Karpas-422 (cell line): Measurements from ENCODE around the gene ZNF319. TPM values are rescaled to one million over a fixed set of nuclear protein-coding genes. Genes with fewer than 3 reads are reported as not detected.

Experiments
- DNase-seq: peaks from one replicate; pipeline ENCODE4 v3.0.0-alpha.2; 2015
- H2AFZ ChIP-seq: fragments of 200-600 bp; sonication (generic); 2 replicates; pipeline ENCODE4 v1.6.1; 2014; ENCODE audit warnings: antibody characterized with exemption, low read length, mixed read lengths
- H3K27ac ChIP-seq: fragments of 200-600 bp; sonication (generic); 2 replicates; pipeline ENCODE4 v1.5.1; 2014; ENCODE audit warnings: mild to moderate bottlenecking, low read length, moderate library complexity
- H3K27me3 ChIP-seq: fragments of 200-600 bp; sonication (generic); 2 replicates; pipeline ENCODE4 v1.6.1; 2014; ENCODE audit warnings: low read length, mixed read lengths
- H3K36me3 ChIP-seq: fragments of 200-600 bp; sonication (generic); 2 replicates; pipeline ENCODE4 v1.6.1; 2014; ENCODE audit warnings: low read length, mixed read lengths; ENCODE audit not compliant: insufficient read depth
- H3K4me1 ChIP-seq: fragments of 200-600 bp; sonication (generic); 2 replicates; pipeline ENCODE4 v1.6.1; 2014; ENCODE audit warnings: mild to moderate bottlenecking, low read length, mixed read lengths
- H3K4me2 ChIP-seq: fragments of 200-600 bp; sonication (generic); 2 replicates; pipeline ENCODE4 v1.6.1; 2014; ENCODE audit warnings: low read length, low read depth, mild to moderate bottlenecking; ENCODE audit not compliant: poor library complexity, severe bottlenecking
- H3K4me3 ChIP-seq: fragments of 200-600 bp; sonication (generic); 2 replicates; pipeline ENCODE4 v1.5.1; 2014; ENCODE audit warnings: mild to moderate bottlenecking, antibody characterized with exemption, low read length, mixed read lengths
- H3K79me2 ChIP-seq: fragments of 200-600 bp; sonication (generic); 2 replicates; pipeline ENCODE4 v1.6.1; 2014; ENCODE audit warnings: mild to moderate bottlenecking, low read length, mixed read lengths
- H3K9ac ChIP-seq: fragments of 200-600 bp; sonication (generic); 2 replicates; pipeline ENCODE4 v1.6.0; 2014; ENCODE audit warnings: low read length
- H3K9me2 ChIP-seq: fragments of 200-600 bp; sonication (generic), shearing (Covaris generic); replicated peaks from 2 replicates; pipeline ENCODE4 v1.6.0; 2014; ENCODE audit warnings: mild to moderate bottlenecking, low read length, moderate library complexity; ENCODE audit not compliant: insufficient read depth
- H3K9me3 ChIP-seq: fragments of 300-700, 200-600 bp; sonication (generic); 2 replicates; pipeline ENCODE4 v1.6.1; 2014; ENCODE audit warnings: low read length, mixed read lengths
- H4K20me1 ChIP-seq: fragments of 200-600 bp; sonication (generic); 2 replicates; pipeline ENCODE4 v1.6.1; 2014; ENCODE audit warnings: mild to moderate bottlenecking, antibody characterized with exemption, low read length, low read depth; ENCODE audit not compliant: insufficient read depth
- total RNA-seq: library from RNA; depleted of rRNA; stranded (reverse); fragments of >200 nt; shearing (Covaris generic); gene quantifications from 2 replicates; pipeline ENCODE4 v1.2.3, GENCODE V29; 2014; ENCODE audit warnings: low replicate concordance; rRNA removed

Gene ZNF319
- total RNA-seq, 1 experiment from 2014 or later: 3.7 TPM

DNA sequence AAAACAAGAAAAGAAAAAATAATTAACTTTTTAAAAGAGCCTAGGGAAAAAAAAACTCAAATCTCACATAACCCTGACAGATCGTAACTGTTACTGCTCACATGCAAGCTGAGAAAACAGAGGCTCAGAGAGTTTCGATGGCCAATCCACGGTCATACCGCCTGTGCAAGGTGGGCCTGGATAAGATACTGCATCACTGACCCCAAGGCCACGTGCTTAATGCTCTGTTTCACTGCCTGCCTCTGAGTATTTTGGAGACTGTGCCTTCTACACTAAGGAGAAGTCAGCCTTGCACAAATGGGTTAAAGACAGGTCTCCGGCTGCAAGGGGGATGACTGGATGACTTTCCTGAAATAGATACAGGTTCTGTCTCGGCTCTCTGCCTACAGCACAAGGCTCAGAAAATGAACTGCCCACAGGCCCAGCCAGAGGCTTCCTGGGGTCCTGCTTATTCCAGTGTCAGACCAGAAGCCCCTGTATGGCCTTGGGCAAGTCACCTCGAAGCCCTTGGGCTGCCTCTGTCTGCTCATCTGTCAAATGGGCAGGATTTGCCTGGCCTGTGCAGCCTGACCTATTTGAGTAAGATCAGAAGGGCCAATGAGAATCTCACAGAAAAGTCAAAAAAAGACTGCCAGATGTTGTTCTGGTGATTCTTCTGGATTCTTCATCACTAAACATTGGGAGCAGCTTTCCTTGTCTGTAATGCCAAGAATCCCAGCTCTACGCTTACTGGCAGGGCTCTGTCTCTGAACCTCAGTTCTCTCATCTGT lies 55.3 kb downstream of the ZNF319 start:
- no peaks in the 10 kb centered on the region for H3K9me3 ChIP-seq
- H3K27ac ChIP-seq: no peak overlapping the region
- no peak for DNase-seq
- H2AFZ ChIP-seq: no peak overlapping the region
- H4K20me1 ChIP-seq: no peaks in the 10 kb centered on the region
- H3K9me2 ChIP-seq: no peaks in the 10 kb centered on the region
- H3K27me3 ChIP-seq: no peaks in the 10 kb centered on the region
- no peak overlapping the region for H3K9ac ChIP-seq
- no peaks in the 10 kb centered on the region for H3K4me1 ChIP-seq
- no peaks in the 10 kb centered on the region for H3K79me2 ChIP-seq
- H3K36me3 ChIP-seq: no peaks in the 10 kb centered on the region
- no peak overlapping the region for H3K4me2 ChIP-seq
- no peak overlapping the region for H3K4me3 ChIP-seq

Other genes starting within 250 kb of the ZNF319 start
- not detected in 2 replicates for gene KIFC3, start 198.2 kb downstream of the ZNF319 start, total RNA-seq
- not detected in 2 replicates for gene CNGB1, start 29.5 kb downstream of the ZNF319 start, total RNA-seq
- gene USB1, start 735 bp upstream of the ZNF319 start, total RNA-seq: 19.6 and 28.3 TPM in 2 replicates
- 4.1 and 5.2 TPM in 2 replicates for gene MMP15, start 25.1 kb upstream of the ZNF319 start, total RNA-seq
- gene CFAP20, start 128.7 kb upstream of the ZNF319 start, total RNA-seq: 50.6 and 60.5 TPM in 2 replicates
- 45.2 and 56.4 TPM in 2 replicates for gene CSNK2A2, start 197.4 kb upstream of the ZNF319 start, total RNA-seq